GM20000 (cell line): Measurements from ENCODE around the gene ADRM1.

Experiments
- DNase-seq: peaks from one replicate; pipeline ENCODE4 v3.0.0; 2012; ENCODE audit warnings: low spot score
- CTCF ChIP-seq: IDR thresholded peaks from 2 replicates; pipeline ENCODE4 v1.5.1; 2012; ENCODE audit warnings: mild to moderate bottlenecking, control low read depth; ENCODE audit errors: extremely low read depth, missing control alignments

Gene ADRM1

GRCh38 chr20:62262064-62262463, 40.7 kb upstream of the ADRM1 start:
- no peak for DNase-seq
- no peak for TF ChIP-seq CTCF

- TF ChIP-seq CTCF, result no peak
- DNase-seq, result no peak
Measured at GRCh38 chr20:62263396-62263795, 39.4 kb upstream of the ADRM1 start.

GRCh38 chr20:62265365-62265764, 37.4 kb upstream of the ADRM1 start:
- no peak for DNase-seq
- no peak for TF ChIP-seq CTCF

GRCh38 chr20:62266340-62266739, 36.5 kb upstream of the ADRM1 start:
- DNase-seq, result no peak
- no peak for TF ChIP-seq CTCF

- TF ChIP-seq CTCF, result no peak
Measured at GRCh38 chr20:62266851-62267250, 35.9 kb upstream of the ADRM1 start.

GRCh38 chr20:62267543-62267942, 35.3 kb upstream of the ADRM1 start:
- TF ChIP-seq CTCF, result no peak
- no peak for DNase-seq

More at GRCh38 chr20:62266851-62267250, 35.9 kb upstream of the ADRM1 start:
- DNase-seq, result no peak

- DNase-seq, result no peak
- TF ChIP-seq CTCF, result no peak
Measured at GRCh38 chr20:62268228-62268900, 34.4 kb upstream of the ADRM1 start.
